Suprapubic skin (tissue), 4 donors: Measurements from ENCODE around the gene DYRK4. TPM values are rescaled to one million over a fixed set of nuclear protein-coding genes. Genes with fewer than 3 reads are reported as not detected.
"Not testable (repeated sequence)": the region's sequence is repeated elsewhere in the genome, so short reads cannot be mapped to it uniquely, and the experiment has no call there.

Source experiments
- DNase-seq, 2 donors: peaks; one replicate each; pipeline ENCODE4 v3.0.0-alpha.2; 2019; ENCODE audit warnings: low spot score in 2 of 2
- H3K27ac ChIP-seq: fragments of 200-600 bp; sonication (generic); one replicate; pipeline ENCODE4 v1.5.1; 2019
- H3K27me3 ChIP-seq: fragments of 200-600 bp; sonication (generic); one replicate; pipeline ENCODE4 v1.5.1; 2019
- H3K36me3 ChIP-seq: fragments of 200-600 bp; sonication (generic); one replicate; pipeline ENCODE4 v1.5.1; 2019
- H3K4me1 ChIP-seq: fragments of 200-600 bp; sonication (generic); one replicate; pipeline ENCODE4 v1.5.1; 2019
- H3K4me3 ChIP-seq: fragments of 200-600 bp; sonication (generic); one replicate; pipeline ENCODE4 v1.5.1; 2019; ENCODE audit warnings: mild to moderate bottlenecking
- H3K9me3 ChIP-seq: fragments of 200-600 bp; sonication (generic); one replicate; pipeline ENCODE4 v1.5.1; 2019
- EP300 ChIP-seq: sonication (generic); formaldehyde crosslinking; IDR thresholded peaks from one replicate; pipeline ENCODE4 v1.6.1; 2017; ENCODE audit warnings: antibody characterized with exemption
- POLR2A ChIP-seq, 2 donors: fragments of 450-650 bp; IDR thresholded peaks; one replicate each; pipeline ENCODE4 v1.6.1; 2017; ENCODE audit warnings: antibody characterized with exemption in 2 of 2, mild to moderate bottlenecking in 2 of 2, moderate library complexity in 2 of 2
- POLR2AphosphoS5 ChIP-seq, 3 donors: sonication (generic); formaldehyde crosslinking; IDR thresholded peaks; one replicate each; pipeline ENCODE4 v1.6.1; 2017; ENCODE audit warnings: antibody characterized with exemption in 3 of 3
- WGBS: methylation state at CpG from one replicate; pipeline ENCODE4 v1.1.5; 2018; 5-methylcytosine and 5-hydroxymethylcytosine counted together
- total RNA-seq, 4 donors: library from RNA; depleted of rRNA; stranded (reverse); fragments of >200 nt; gene quantifications; one replicate each; pipeline ENCODE4 v1.1.0, GENCODE V29; 2016
- TF ChIP-seq, protein P1 (sequence below), 2 donors: fragments of 200-600 bp in 1 of 2; fragments of 450-650 bp in 1 of 2; sonication (generic) in 1 of 2; IDR thresholded peaks; one replicate each; pipeline ENCODE4 v1.5.1; 2016 to 2019; ENCODE audit warnings: antibody characterized with exemption in 2 of 2, mild to moderate bottlenecking in 1 of 2, moderate library complexity in 1 of 2

DYRK4 gene, protein sequence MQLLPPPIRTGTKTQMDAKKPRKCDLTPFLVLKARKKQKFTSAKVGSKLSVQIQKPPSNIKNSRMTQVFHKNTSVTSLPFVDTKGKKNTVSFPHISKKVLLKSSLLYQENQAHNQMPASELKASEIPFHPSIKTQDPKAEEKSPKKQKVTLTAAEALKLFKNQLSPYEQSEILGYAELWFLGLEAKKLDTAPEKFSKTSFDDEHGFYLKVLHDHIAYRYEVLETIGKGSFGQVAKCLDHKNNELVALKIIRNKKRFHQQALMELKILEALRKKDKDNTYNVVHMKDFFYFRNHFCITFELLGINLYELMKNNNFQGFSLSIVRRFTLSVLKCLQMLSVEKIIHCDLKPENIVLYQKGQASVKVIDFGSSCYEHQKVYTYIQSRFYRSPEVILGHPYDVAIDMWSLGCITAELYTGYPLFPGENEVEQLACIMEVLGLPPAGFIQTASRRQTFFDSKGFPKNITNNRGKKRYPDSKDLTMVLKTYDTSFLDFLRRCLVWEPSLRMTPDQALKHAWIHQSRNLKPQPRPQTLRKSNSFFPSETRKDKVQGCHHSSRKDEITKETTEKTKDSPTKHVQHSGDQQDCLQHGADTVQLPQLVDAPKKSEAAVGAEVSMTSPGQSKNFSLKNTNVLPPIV
- 10 to 100 TPM; 16.7 to 31.3 (median 20.1) TPM for total RNA-seq

DNA sequence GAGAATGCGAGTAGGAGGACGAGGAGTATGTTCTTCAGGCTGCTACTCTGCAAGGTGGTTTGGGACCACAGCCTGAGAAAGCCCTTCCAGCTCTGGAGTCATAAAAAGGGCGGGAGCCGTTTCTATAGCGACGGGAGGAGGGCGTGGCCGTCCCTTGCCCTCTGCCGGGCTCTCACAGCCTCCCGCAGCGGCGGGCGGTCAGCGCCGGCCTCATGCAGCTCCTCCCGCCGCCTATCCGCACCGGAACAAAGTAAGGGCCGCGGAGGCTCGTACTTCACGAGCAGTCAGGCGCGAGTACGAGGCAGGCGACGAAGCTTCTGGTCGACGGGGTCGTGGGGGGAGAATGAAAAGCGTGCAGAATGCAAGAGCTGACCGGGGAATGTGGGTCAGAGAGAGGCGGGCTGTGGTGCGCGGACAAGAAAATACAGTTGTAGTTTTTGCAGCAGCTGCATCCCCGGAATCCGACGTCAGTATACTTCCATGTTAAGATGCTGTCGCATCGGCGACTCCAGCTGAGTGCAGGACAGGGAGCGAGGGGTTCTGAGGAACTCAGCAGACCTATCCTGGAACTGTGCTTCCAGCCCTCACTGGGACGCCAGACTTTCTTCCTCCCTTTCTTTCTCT lies at the start of gene DYRK4:
Gene DYRK4 (plus strand): TSS at position 175 of the 624 bp plus-strand sequence. CDS start 38 bp downstream, at position 213.
- H3K4me1 ChIP-seq, result peaks cover 10% of the 10 kb centered on the region
- H3K27me3 ChIP-seq, result no peaks in the 10 kb centered on the region
- WGBS, result 10% methylated on average over 38 of the region's 44 CpGs
- H3K9me3 ChIP-seq, result no peaks in the 10 kb centered on the region
- no peaks in the 10 kb centered on the region for H3K36me3 ChIP-seq
- TF ChIP-seq EP300 (no peak), POLR2A (IDR thresholded peaks at IDR 0.05) (no peak), POLR2AphosphoS5 (IDR thresholded peaks at IDR 0.05) (no peak)
- TF ChIP-seq, protein P1, sequence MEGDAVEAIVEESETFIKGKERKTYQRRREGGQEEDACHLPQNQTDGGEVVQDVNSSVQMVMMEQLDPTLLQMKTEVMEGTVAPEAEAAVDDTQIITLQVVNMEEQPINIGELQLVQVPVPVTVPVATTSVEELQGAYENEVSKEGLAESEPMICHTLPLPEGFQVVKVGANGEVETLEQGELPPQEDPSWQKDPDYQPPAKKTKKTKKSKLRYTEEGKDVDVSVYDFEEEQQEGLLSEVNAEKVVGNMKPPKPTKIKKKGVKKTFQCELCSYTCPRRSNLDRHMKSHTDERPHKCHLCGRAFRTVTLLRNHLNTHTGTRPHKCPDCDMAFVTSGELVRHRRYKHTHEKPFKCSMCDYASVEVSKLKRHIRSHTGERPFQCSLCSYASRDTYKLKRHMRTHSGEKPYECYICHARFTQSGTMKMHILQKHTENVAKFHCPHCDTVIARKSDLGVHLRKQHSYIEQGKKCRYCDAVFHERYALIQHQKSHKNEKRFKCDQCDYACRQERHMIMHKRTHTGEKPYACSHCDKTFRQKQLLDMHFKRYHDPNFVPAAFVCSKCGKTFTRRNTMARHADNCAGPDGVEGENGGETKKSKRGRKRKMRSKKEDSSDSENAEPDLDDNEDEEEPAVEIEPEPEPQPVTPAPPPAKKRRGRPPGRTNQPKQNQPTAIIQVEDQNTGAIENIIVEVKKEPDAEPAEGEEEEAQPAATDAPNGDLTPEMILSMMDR (IDR thresholded peaks at IDR 0.05), result no peak
- no peak within 1 kb of the TSS for H3K27ac ChIP-seq
- peak within 1 kb of the TSS; percentile 34 for H3K4me3 ChIP-seq
- DNase-seq, result peak in 1 of 2 donors; percentile 74

DNA sequence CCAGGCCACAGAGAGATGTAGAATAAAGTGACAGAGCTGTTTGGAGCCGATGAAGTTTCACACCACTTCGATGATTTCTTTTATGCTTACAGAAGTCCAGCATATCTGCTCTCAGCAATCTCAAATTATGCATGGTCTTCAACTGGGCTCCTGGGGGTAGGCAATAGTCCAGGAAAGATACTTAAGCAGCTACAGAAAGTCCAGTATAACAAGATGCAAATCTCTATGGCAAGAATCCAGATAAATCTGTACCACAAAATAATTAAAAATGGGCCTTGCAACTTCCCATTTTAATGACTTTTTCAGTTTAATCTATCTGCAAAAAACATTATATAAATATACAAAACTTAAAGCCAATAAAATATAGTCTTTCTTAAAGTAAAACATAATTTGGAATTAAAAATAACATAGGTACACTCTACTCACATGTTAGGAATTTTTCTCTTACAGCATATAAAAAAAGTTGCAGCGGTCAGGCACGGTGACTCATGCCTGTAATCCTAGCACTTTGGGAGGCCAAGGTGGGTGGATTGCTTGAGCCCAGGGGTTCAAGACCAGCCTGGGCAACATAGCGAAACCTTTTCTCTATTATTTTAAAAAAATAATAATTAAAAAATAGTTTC lies 43.8 kb upstream of the DYRK4 start:
- no peak for DNase-seq
- 84% methylated on average over 5 of the region's 5 CpGs for WGBS
- H3K36me3 ChIP-seq, result peaks cover 26% of the 10 kb centered on the region
- H3K27me3 ChIP-seq, result no peaks in the 10 kb centered on the region
- H3K27ac ChIP-seq, result no peak overlapping the region
- no peak for TF ChIP-seq POLR2AphosphoS5 (IDR thresholded peaks at IDR 0.05)
- TF ChIP-seq, protein P1 (IDR thresholded peaks at IDR 0.05), result no peak
- TF ChIP-seq EP300, result no peak
- no peak for TF ChIP-seq POLR2A (IDR thresholded peaks at IDR 0.05)
- H3K4me3 ChIP-seq, result no peak overlapping the region
- H3K4me1 ChIP-seq, result no peaks in the 10 kb centered on the region
- H3K9me3 ChIP-seq, result no peaks in the 10 kb centered on the region

DNA sequence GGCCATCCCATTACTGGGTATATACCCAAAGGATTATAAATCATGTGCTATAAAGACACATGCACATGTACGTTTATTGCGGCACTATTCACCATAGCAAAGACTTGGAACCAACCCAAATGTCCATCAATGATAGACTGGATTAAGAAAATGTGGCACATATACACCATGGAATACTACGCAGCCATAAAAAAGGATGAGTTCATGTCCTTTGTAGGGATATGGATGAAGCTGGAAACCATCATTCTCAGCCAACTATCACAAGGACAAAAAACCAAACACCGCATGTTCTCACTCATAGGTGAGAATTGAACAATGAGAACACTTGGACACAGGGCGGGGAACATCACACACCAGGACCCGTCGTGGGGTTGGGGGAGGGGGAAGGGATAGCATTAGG lies 38.6 kb upstream of the DYRK4 start:
- not testable (repeated sequence) for DNase-seq, H3K27ac ChIP-seq, H3K4me1 ChIP-seq, H3K27me3 ChIP-seq, H3K9me3 ChIP-seq, H3K4me3 ChIP-seq
- peaks cover 35% of the 10 kb centered on the region for H3K36me3 ChIP-seq
- 95% methylated on average over 7 of the region's 7 CpGs for WGBS

DNA sequence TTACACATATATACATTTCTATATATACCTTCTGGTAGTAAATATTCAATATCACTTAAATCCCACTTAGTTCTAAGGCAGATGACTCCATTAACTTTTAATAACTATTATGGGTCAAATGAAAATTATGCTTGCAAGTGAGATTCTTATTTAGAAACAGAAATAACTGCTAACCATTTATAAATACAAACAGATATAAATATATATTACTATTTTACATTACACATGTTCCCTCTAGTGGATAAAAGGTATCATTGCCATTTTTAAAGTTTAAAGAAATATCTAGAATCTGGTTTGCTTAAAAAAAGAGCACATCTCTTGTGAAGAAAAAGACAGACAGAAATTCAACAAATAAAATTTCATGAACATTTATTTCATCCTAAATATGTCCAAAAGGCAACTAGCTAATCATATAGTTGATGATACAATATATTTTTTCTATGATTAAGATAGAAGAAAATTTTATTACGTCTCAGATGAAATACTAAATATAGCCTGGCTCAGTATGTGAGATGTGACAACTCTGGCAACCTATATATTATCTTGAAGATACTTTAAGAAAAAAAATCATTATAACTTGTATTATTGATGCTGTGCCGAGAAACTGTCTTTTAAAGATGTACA lies 35.0 kb upstream of the DYRK4 start:
- TF ChIP-seq, protein P1 (IDR thresholded peaks at IDR 0.05), result peak in 1 of 2 donors; percentile 41
- TF ChIP-seq POLR2AphosphoS5 (IDR thresholded peaks at IDR 0.05) (no peak), EP300 (no peak), POLR2A (IDR thresholded peaks at IDR 0.05) (no peak)
- Histone ChIP-seq H3K4me1 (no peaks in the 10 kb centered on the region), H3K27ac (no peak overlapping the region), H3K9me3 (no peaks in the 10 kb centered on the region), H3K36me3 (peaks cover 50% of the 10 kb centered on the region), H3K4me3 (no peak overlapping the region), H3K27me3 (no peaks in the 10 kb centered on the region)
- no peak for DNase-seq
- WGBS, result 99% methylated on average over 2 of the region's 2 CpGs

DNA sequence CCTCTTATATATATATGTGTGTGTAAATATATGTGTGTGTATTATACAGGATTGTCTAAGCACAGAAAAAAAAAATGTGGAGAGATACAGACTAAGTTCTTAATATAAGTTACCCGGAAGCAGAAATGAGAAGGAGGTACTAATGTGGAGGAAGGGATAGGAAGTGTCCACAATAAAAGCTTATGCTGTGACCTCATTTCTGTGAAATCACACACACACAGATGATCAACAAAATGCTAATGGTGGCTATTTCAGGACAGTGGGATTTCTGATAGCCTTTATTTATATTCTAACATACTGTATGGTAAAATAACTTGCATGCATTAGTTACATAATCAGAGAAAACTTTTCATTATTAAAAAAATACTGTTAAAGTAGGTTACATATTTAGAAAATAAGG lies 31.8 kb upstream of the DYRK4 start:
- Histone ChIP-seq H3K36me3 (peaks cover 55% of the 10 kb centered on the region), H3K27ac (no peak overlapping the region), H3K27me3 (no peaks in the 10 kb centered on the region), H3K9me3 (no peaks in the 10 kb centered on the region), H3K4me1 (no peaks in the 10 kb centered on the region), H3K4me3 (no peak overlapping the region)
- no peak for DNase-seq
- TF ChIP-seq POLR2A (IDR thresholded peaks at IDR 0.05) (no peak), POLR2AphosphoS5 (IDR thresholded peaks at IDR 0.05) (no peak), EP300 (no peak)
- TF ChIP-seq, protein P1 (IDR thresholded peaks at IDR 0.05), result no peak
- 81% methylated on average over 1 of the region's 1 CpG for WGBS
